Endothelial cell of umbilical vein (primary cell): ENCODE data around the gene TMEM41A. TPM values are rescaled to one million over a fixed set of nuclear protein-coding genes. Genes with fewer than 3 reads are reported as not detected.

Source experiments
- BruUV-seq: library from RNA; stranded (reverse); fragments of 400-500 nt; replicated peaks from 2 replicates; lab custom pipeline; 2021; lab: Mats Ljungman, UMichigan
- CTCF ChIA-PET: fragments of 300-600, 350-600 bp; sonication (Branson Sonifier 250); formaldehyde crosslinking; loops from one replicate; lab custom pipeline; 2021; ENCODE audit warnings: antibody characterized with exemption, inconsistent platforms; lab: Charles Lee
- POLR2A ChIA-PET: fragments of 300-600, 350-600 bp; sonication (Branson Sonifier 250); formaldehyde crosslinking; loops from one replicate; lab custom pipeline; 2021; ENCODE audit warnings: antibody characterized with exemption, inconsistent platforms; lab: Charles Lee
- DNase-seq: peaks from one replicate; pipeline ENCODE4 v3.0.0-alpha.2; 2011; ENCODE audit warnings: low read depth, low spot score
- FAIRE-seq: peaks from 2 replicates; lab custom pipeline; 2011; peaks lifted over from hg19 to GRCh38; lab: Jason Lieb, UNC
- H2AFZ ChIP-seq: 2 replicates; pipeline ENCODE4 v1.6.0; 2012; ENCODE audit warnings: low read depth, low read length, control low read depth, inconsistent platforms
- H3K27ac ChIP-seq: 2 replicates; pipeline ENCODE4 v1.5.1; 2011; ENCODE audit warnings: low read depth, mild to moderate bottlenecking, control low read depth, low read length, moderate library complexity; ENCODE audit not compliant: insufficient read depth
- H3K27me3 ChIP-seq, 2 experiments: 2 replicates each; pipeline versions ENCODE4 v1.6.0 to v1.6.1; 2011; ENCODE audit warnings: low read length in 2 of 2, mixed read lengths in 1 of 2; ENCODE audit not compliant: control insufficient read depth in 2 of 2, insufficient read depth in 2 of 2
- H3K36me3 ChIP-seq, 2 experiments: 2 replicates in 1 of 2; 3 replicates in 1 of 2; pipeline ENCODE4 v1.5.1; 2011; ENCODE audit warnings: low read length in 2 of 2, mild to moderate bottlenecking in 1 of 2, moderate library complexity in 1 of 2; ENCODE audit not compliant: control insufficient read depth in 2 of 2, insufficient read depth in 2 of 2; ENCODE audit errors: extremely low read depth in 1 of 2
- H3K4me1 ChIP-seq: 3 replicates; pipeline ENCODE4 v1.5.1; 2011; ENCODE audit warnings: mild to moderate bottlenecking, low read length; ENCODE audit not compliant: control insufficient read depth, insufficient read depth; ENCODE audit errors: extremely low read depth
- H3K4me2 ChIP-seq: 2 replicates; pipeline ENCODE4 v1.6.1; 2011; ENCODE audit warnings: low read length, control low read depth, mixed read lengths; ENCODE audit not compliant: insufficient read depth
- H3K4me3 ChIP-seq, 3 experiments: fragments of 200-600 bp in 1 of 3; sonication (generic), shearing (Covaris generic) in 1 of 3; replicated peaks in 1 of 3; 2 replicates each; pipeline ENCODE4 v1.5.1; 2011 to 2016; ENCODE audit warnings: control low read depth in 3 of 3, low read length in 3 of 3, mild to moderate bottlenecking in 2 of 3, inconsistent platforms in 1 of 3, low read depth in 1 of 3, moderate library complexity in 1 of 3; ENCODE audit not compliant: insufficient read depth in 1 of 3
- H3K79me2 ChIP-seq: 2 replicates; pipeline ENCODE4 v1.6.0; 2012; ENCODE audit warnings: low read length, inconsistent platforms; ENCODE audit not compliant: control insufficient read depth, insufficient read depth
- H3K9ac ChIP-seq: replicated peaks from 2 replicates; pipeline ENCODE3; 2011; ENCODE audit warnings: low read length, control low read depth; ENCODE audit not compliant: insufficient read depth; ENCODE audit errors: extremely low read depth
- H3K9me1 ChIP-seq: replicated peaks from 3 replicates; pipeline ENCODE4 v1.6.0; 2011; ENCODE audit warnings: mild to moderate bottlenecking, low read length; ENCODE audit not compliant: control insufficient read depth, insufficient read depth; ENCODE audit errors: extremely low read depth
- H3K9me3 ChIP-seq: replicated peaks from 2 replicates; pipeline ENCODE4 v1.5.1; 2012; ENCODE audit warnings: low read length, inconsistent platforms; ENCODE audit not compliant: control insufficient read depth, insufficient read depth
- H4K20me1 ChIP-seq: replicated peaks from 2 replicates; pipeline ENCODE3; 2011; ENCODE audit warnings: mild to moderate bottlenecking, low read length; ENCODE audit not compliant: control insufficient read depth, insufficient read depth; ENCODE audit errors: extremely low read depth
- CTCF ChIP-seq, 2 donors: IDR thresholded peaks; 1 replicate in 1 of 2; 2 replicates in 1 of 2; pipeline ENCODE4 v1.5.1; 2011; ENCODE audit warnings: low read length in 2 of 2, mild to moderate bottlenecking in 2 of 2, moderate library complexity in 2 of 2, control low read depth in 1 of 2, inconsistent platforms in 1 of 2, low read depth in 1 of 2; ENCODE audit not compliant: insufficient read depth in 1 of 2; ENCODE audit errors: extremely low read depth in 1 of 2
- EZH2 ChIP-seq: IDR thresholded peaks from 2 replicates; pipeline ENCODE4 v1.6.1; 2012; ENCODE audit warnings: borderline replicate concordance, low read depth, mild to moderate bottlenecking, moderate library complexity, low read length, inconsistent platforms; ENCODE audit not compliant: severe bottlenecking
- FOS ChIP-seq: IDR thresholded peaks from 2 replicates; pipeline ENCODE4 v1.6.1; 2011; ENCODE audit warnings: mild to moderate bottlenecking, low read length, moderate library complexity, borderline replicate concordance; ENCODE audit not compliant: insufficient read depth
- GATA2 ChIP-seq: IDR thresholded peaks from 2 replicates; pipeline ENCODE4 v1.7.0; 2011; ENCODE audit warnings: low read depth, mild to moderate bottlenecking, moderate library complexity, mixed read lengths, low read length; ENCODE audit not compliant: insufficient read length, insufficient read depth
- JUN ChIP-seq: IDR thresholded peaks from 2 replicates; pipeline ENCODE4 v1.6.1; 2011; ENCODE audit warnings: borderline replicate concordance, low read depth; ENCODE audit not compliant: insufficient read length, insufficient read depth
- MAX ChIP-seq: IDR thresholded peaks from 2 replicates; pipeline ENCODE4 v1.6.1; 2011; ENCODE audit not compliant: insufficient read depth, insufficient read length
- MYC ChIP-seq: IDR thresholded peaks from one replicate; pipeline ENCODE4 v1.6.1; 2011; ENCODE audit warnings: mild to moderate bottlenecking, low read depth, low read length
- POLR2A ChIP-seq: IDR thresholded peaks from 2 replicates; pipeline ENCODE4 v1.6.1; 2012; ENCODE audit warnings: low read depth, mild to moderate bottlenecking, control low read depth, low read length
- POLR2AphosphoS5 ChIP-seq: IDR thresholded peaks from 2 replicates; pipeline ENCODE4 v1.6.1; 2012; ENCODE audit warnings: low read depth, mild to moderate bottlenecking, control low read depth, low read length, moderate library complexity; ENCODE audit not compliant: insufficient read depth
- dilution Hi-C: fragments of 300-500 bp; cut with MboI; formaldehyde crosslinking; loops from one replicate; pipeline ENCODE4 v1.15.0; 2019; ENCODE audit warnings: low sequenced_read_pairs; ENCODE audit not compliant: extremely low pct_ligation_motif_present
- intact Hi-C: fragments of 100-400 bp; cut with micrococcal nuclease; formaldehyde crosslinking; loops from one replicate; pipeline ENCODE4 v1.10.0; 2022
- polyA plus RNA-seq, 4 experiments: library from polyadenylated mRNA; depleted of rRNA in 3 of 4; stranded (reverse) in 3 of 4; unstranded in 1 of 4; fragments of >200 nt; gene quantifications; 2 replicates each; pipeline versions ENCODE4 v1.2.1 to v1.2.3, GENCODE V29; 2011 to 2012; ENCODE audit warnings: missing spikeins in 1 of 4
- total RNA-seq: library from RNA; stranded (reverse); gene quantifications from 2 replicates; pipeline ENCODE4 v1.2.3, GENCODE V29; 2021

The TMEM41A gene
- total and polyA plus RNA-seq, 2 donors (not counting 3 experiments of a cell fraction or from before 2014, with no cell fraction given), result 15.9 to 16.0 TPM

- ChIA-PET POLR2A (no interaction called here), CTCF (interaction anchor here (1.1 kb wide), 1 partner anchor 17 kb away, joined by 3 read pairs; no protein-coding TSS in a partner anchor)
- FAIRE-seq, result no peak
- no TSS peak for BruUV-seq
- no peaks in the 10 kb centered on the region for H3K9me1 ChIP-seq
- no peak overlapping the region for H3K4me2 ChIP-seq
- H4K20me1 ChIP-seq, result no peaks in the 10 kb centered on the region
- no peaks in the 10 kb centered on the region for H3K9me3 ChIP-seq
- H2AFZ ChIP-seq, result no peak overlapping the region
- no peak for TF ChIP-seq JUN
- TF ChIP-seq POLR2A, result no peak
- no peak for TF ChIP-seq POLR2AphosphoS5
- TF ChIP-seq GATA2, result no peak
- no peak for TF ChIP-seq MYC
- intact Hi-C loops, result no loop called here
- H3K27me3 ChIP-seq, result no peaks in the 10 kb centered on the region
- no peaks in the 10 kb centered on the region for H3K4me1 ChIP-seq
- H3K27ac ChIP-seq, result no peak overlapping the region
- no peaks in the 10 kb centered on the region for H3K79me2 ChIP-seq
- dilution Hi-C loops, result no loop called here
- no peak overlapping the region for H3K9ac ChIP-seq
- DNase-seq, result no peak
- H3K4me3 ChIP-seq, result no peak overlapping the region
- no peaks in the 10 kb centered on the region for H3K36me3 ChIP-seq
Measured at GRCh38 chr3:185444329-185444728, 54.5 kb downstream of the TMEM41A start.

GRCh38 chr3:185442031-185442430 lies 56.8 kb downstream of the TMEM41A start:
- no peak overlapping the region for H3K4me2 ChIP-seq
- intact Hi-C loops, result no loop called here
- POLR2A ChIA-PET, result no interaction called here
- H3K4me1 ChIP-seq, result no peaks in the 10 kb centered on the region
- H3K27me3 ChIP-seq, result no peaks in the 10 kb centered on the region
- no peak for DNase-seq
- H3K9ac ChIP-seq, result no peak overlapping the region
- H3K79me2 ChIP-seq, result no peaks in the 10 kb centered on the region
- dilution Hi-C loops, result no loop called here
- TF ChIP-seq FOS (no peak), CTCF (IDR thresholded peaks at IDR 0.05; ENCODE audit: extremely low read depth in 1 of 2, insufficient read depth in 1 of 2, low read depth in 1 of 2, low read length in 2 of 2) (no peak), MAX (no peak), POLR2AphosphoS5 (no peak), POLR2A (no peak), MYC (no peak), EZH2 (no peak)
- H4K20me1 ChIP-seq, result no peaks in the 10 kb centered on the region
- H3K9me1 ChIP-seq, result no peaks in the 10 kb centered on the region
- no peaks in the 10 kb centered on the region for H3K9me3 ChIP-seq
- H3K27ac ChIP-seq, result no peak overlapping the region
- no peak overlapping the region for H3K4me3 ChIP-seq
- no peak for FAIRE-seq
- BruUV-seq, result no TSS peak
- no peaks in the 10 kb centered on the region for H3K36me3 ChIP-seq
- CTCF ChIA-PET, result no interaction called here
- no peak overlapping the region for H2AFZ ChIP-seq
